ENCODE results near the gene KLF7.

DNA sequence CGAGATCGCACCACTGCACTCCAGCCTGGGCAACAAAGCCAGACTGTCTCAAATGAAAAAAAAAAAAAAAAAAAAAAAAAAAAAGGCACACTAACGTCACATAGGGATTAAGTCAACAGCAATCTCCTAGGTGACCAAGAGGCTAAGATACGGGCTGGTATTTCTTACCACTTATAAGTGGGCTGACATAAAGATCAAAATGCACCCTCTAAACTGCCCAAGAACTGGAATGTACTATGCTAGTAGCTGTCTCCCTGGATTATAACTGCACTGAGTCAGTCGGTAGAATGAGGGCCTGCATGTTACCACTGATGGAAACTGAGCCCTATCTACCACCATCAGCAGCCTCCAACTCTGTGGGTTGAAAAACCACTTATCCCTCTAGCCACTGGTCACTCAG, 80.6 kb downstream of the KLF7 start:
- TF ChIP-seq, protein P1, sequence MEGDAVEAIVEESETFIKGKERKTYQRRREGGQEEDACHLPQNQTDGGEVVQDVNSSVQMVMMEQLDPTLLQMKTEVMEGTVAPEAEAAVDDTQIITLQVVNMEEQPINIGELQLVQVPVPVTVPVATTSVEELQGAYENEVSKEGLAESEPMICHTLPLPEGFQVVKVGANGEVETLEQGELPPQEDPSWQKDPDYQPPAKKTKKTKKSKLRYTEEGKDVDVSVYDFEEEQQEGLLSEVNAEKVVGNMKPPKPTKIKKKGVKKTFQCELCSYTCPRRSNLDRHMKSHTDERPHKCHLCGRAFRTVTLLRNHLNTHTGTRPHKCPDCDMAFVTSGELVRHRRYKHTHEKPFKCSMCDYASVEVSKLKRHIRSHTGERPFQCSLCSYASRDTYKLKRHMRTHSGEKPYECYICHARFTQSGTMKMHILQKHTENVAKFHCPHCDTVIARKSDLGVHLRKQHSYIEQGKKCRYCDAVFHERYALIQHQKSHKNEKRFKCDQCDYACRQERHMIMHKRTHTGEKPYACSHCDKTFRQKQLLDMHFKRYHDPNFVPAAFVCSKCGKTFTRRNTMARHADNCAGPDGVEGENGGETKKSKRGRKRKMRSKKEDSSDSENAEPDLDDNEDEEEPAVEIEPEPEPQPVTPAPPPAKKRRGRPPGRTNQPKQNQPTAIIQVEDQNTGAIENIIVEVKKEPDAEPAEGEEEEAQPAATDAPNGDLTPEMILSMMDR (IDR thresholded peaks at IDR 0.05): no peak
- no peak for TF ChIP-seq EP300 (IDR thresholded peaks at IDR 0.05)
